SU-DHL-6 (cell line): ENCODE results near the gene PFDN1.

Source experiments
- H2AFZ ChIP-seq: fragments of 200-600 bp; sonication (generic); 2 replicates; pipeline ENCODE4 v1.6.1; 2014; ENCODE audit warnings: low read depth, mild to moderate bottlenecking, moderate library complexity, mixed read lengths, antibody characterized with exemption, low read length; ENCODE audit not compliant: severe bottlenecking
- H3F3A ChIP-seq: fragments of 200-600 bp; shearing (Covaris generic); 2 replicates; pipeline ENCODE4 v1.6.0; 2016; ENCODE audit warnings: antibody characterized with exemption, mild to moderate bottlenecking; ENCODE audit not compliant: insufficient read depth
- H3K27ac ChIP-seq: fragments of 200-600 bp; sonication (generic); 2 replicates; pipeline ENCODE4 v1.5.1; 2016; ENCODE audit warnings: low read depth, mild to moderate bottlenecking, low read length, moderate library complexity, mixed read lengths
- H3K27me3 ChIP-seq: fragments of 200-600 bp; sonication (generic), shearing (Covaris generic); 2 replicates; pipeline ENCODE4 v1.6.0; 2014; ENCODE audit warnings: mild to moderate bottlenecking, low read length
- H3K36me3 ChIP-seq: fragments of 200-600 bp; sonication (generic); 2 replicates; pipeline ENCODE4 v1.6.1; 2014; ENCODE audit warnings: mild to moderate bottlenecking, low read length, mixed read lengths
- H3K4me2 ChIP-seq: fragments of 300-600, 200-600 bp; shearing (Covaris generic), sonication (generic); 2 replicates; pipeline ENCODE4 v1.6.0; 2014; ENCODE audit warnings: low read length, low read depth, mild to moderate bottlenecking; ENCODE audit not compliant: poor library complexity, severe bottlenecking
- H3K4me3 ChIP-seq: fragments of 200-600 bp; sonication (generic); 2 replicates; pipeline ENCODE4 v1.5.1; 2014; ENCODE audit warnings: antibody characterized with exemption, low read length, mild to moderate bottlenecking, mixed read lengths; ENCODE audit not compliant: insufficient read depth, poor library complexity, severe bottlenecking
- H3K79me2 ChIP-seq: fragments of 200-600 bp; sonication (generic); 2 replicates; pipeline ENCODE4 v1.6.1; 2014; ENCODE audit warnings: mild to moderate bottlenecking, low read length, moderate library complexity; ENCODE audit not compliant: insufficient read depth
- H3K9ac ChIP-seq: fragments of 200-600 bp; sonication (generic); 2 replicates; pipeline ENCODE4 v1.7.0; 2014; ENCODE audit warnings: mild to moderate bottlenecking, low read length
- H3K9me2 ChIP-seq: fragments of 200-600 bp; sonication (generic); replicated peaks from 2 replicates; pipeline ENCODE4 v1.6.1; 2014; ENCODE audit warnings: low read length; ENCODE audit not compliant: insufficient read depth
- H3K9me3 ChIP-seq: fragments of 200-600 bp; sonication (generic); 2 replicates; pipeline ENCODE4 v1.6.1; 2014; ENCODE audit warnings: low read length, mixed read lengths; ENCODE audit not compliant: insufficient read depth
- H4K20me1 ChIP-seq: fragments of 200-600 bp; sonication (generic); 2 replicates; pipeline ENCODE4 v1.6.1; 2014; ENCODE audit warnings: low read depth, mild to moderate bottlenecking, antibody characterized with exemption, low read length, moderate library complexity, mixed read lengths
- EZH2phosphoT487 ChIP-seq: fragments of 200-600 bp; sonication (generic), shearing (Covaris generic); conservative IDR thresholded peaks from 2 replicates; pipeline ENCODE4 v1.6.1; 2018; ENCODE audit warnings: mild to moderate bottlenecking, antibody characterized with exemption, low read length, moderate library complexity, mixed read lengths
- TF ChIP-seq, protein P1 (sequence below): fragments of 200-600 bp; sonication (generic); IDR thresholded peaks from one replicate; pipeline ENCODE4 v1.5.1; 2017; ENCODE audit warnings: antibody characterized with exemption, mild to moderate bottlenecking, low read length, moderate library complexity; ENCODE audit not compliant: insufficient read depth, poor library complexity, severe bottlenecking

The PFDN1 gene

DNA sequence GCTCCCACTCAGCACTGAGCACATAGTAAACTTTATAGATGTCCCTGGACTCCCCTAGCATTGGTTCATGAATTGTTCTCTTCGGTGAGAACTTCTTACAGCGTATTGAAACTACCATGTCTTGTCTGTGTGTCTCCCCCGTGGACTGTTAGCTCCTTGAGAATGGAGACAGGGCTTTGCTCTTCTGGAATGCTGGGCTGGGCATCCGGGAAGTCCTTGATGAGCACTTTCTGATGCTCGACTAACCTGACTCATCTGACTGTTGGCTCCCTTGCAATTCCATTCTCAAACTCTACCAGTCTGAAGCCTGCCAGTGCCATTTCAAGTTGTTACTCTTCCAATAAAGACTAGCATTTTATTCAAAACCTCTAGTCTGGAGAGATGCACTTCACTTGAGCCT is 15.0 kb upstream of the PFDN1 start:
- no peaks in the 10 kb centered on the region for H3K9me3 ChIP-seq
- H3K27me3 ChIP-seq, result no peaks in the 10 kb centered on the region
- H3K4me2 ChIP-seq, result no peak overlapping the region
- H3K9me2 ChIP-seq, result no peaks in the 10 kb centered on the region
- no peaks in the 10 kb centered on the region for H3K79me2 ChIP-seq
- no peaks in the 10 kb centered on the region for H3K36me3 ChIP-seq
- no peak overlapping the region for H3K27ac ChIP-seq
- H2AFZ ChIP-seq, result no peak overlapping the region
- TF ChIP-seq EZH2phosphoT487, result no peak
- TF ChIP-seq, protein P1, sequence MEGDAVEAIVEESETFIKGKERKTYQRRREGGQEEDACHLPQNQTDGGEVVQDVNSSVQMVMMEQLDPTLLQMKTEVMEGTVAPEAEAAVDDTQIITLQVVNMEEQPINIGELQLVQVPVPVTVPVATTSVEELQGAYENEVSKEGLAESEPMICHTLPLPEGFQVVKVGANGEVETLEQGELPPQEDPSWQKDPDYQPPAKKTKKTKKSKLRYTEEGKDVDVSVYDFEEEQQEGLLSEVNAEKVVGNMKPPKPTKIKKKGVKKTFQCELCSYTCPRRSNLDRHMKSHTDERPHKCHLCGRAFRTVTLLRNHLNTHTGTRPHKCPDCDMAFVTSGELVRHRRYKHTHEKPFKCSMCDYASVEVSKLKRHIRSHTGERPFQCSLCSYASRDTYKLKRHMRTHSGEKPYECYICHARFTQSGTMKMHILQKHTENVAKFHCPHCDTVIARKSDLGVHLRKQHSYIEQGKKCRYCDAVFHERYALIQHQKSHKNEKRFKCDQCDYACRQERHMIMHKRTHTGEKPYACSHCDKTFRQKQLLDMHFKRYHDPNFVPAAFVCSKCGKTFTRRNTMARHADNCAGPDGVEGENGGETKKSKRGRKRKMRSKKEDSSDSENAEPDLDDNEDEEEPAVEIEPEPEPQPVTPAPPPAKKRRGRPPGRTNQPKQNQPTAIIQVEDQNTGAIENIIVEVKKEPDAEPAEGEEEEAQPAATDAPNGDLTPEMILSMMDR, result no peak
- no peaks in the 10 kb centered on the region for H4K20me1 ChIP-seq
- H3K9ac ChIP-seq, result no peak overlapping the region
- no peaks in the 10 kb centered on the region for H3F3A ChIP-seq
- no peak overlapping the region for H3K4me3 ChIP-seq

DNA sequence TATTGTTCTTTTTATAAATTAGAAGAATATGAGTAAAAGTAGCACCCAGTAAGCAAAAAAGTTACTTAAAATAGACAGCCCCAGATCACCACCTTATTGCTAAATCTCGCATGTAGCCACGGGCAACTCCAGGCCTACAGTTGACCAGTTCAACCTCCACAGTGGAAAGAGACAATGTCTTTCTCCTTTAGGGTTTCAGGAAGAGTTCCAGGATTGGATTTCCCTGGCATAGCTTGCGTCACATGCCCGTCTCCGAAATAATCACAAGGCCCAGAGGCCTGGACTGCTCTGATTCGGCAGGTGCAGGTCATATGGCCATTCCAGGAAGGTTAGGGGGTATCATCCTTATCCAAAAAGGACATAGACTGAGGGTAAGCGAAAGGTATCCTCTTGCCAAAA is 9.9 kb upstream of the PFDN1 start:
- no peak overlapping the region for H2AFZ ChIP-seq
- no peaks in the 10 kb centered on the region for H3K79me2 ChIP-seq
- H3K9ac ChIP-seq, result no peak overlapping the region
- no peak overlapping the region for H3K4me3 ChIP-seq
- TF ChIP-seq EZH2phosphoT487, result no peak
- TF ChIP-seq, protein P1, result no peak
- no peaks in the 10 kb centered on the region for H3F3A ChIP-seq
- no peaks in the 10 kb centered on the region for H3K9me2 ChIP-seq
- no peak overlapping the region for H3K4me2 ChIP-seq
- H3K27me3 ChIP-seq, result no peaks in the 10 kb centered on the region
- no peaks in the 10 kb centered on the region for H3K36me3 ChIP-seq
- no peak overlapping the region for H3K27ac ChIP-seq
- H4K20me1 ChIP-seq, result no peaks in the 10 kb centered on the region
- H3K9me3 ChIP-seq, result no peaks in the 10 kb centered on the region

DNA sequence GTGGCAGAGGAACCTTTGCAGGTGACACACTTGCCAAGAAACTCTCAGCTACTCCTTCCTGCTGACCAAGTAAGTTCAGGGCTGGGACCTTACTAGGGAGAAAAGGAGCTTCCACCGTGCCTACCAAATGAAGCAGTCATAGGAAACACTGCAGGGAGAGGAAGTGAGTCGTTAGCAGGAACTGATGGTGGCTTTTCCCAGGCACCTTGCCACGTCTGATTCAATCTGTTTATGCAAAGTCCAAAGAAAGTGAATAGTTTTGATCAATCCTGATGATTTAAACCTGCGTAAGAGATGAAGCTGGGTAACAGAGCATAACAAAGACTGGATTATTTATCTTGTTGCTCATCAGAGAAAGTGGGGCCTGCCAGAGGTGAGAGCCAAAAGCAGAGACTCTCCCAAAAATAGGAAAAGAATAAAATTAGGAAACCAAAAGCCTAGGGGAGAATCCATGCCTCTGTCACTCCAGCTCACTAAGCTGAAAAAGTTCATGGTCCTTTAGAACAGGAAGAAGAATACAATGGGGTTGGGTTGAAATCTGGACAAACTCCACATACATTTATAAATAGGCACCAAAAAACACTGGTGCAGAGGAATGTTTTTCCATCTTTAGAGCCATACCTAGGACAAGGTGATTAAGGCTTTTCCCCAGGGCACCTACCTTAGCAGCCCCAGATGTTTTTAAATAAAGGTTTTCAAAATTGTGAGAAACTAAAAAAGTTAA is 9.3 kb upstream of the PFDN1 start:
- TF ChIP-seq EZH2phosphoT487, result no peak
- TF ChIP-seq, protein P1, result no peak
- Histone ChIP-seq H3K27me3 (no peaks in the 10 kb centered on the region), H3K4me2 (no peak overlapping the region), H3K9ac (no peak overlapping the region), H2AFZ (no peak overlapping the region), H3K36me3 (no peaks in the 10 kb centered on the region), H4K20me1 (no peaks in the 10 kb centered on the region), H3K4me3 (no peak overlapping the region), H3K9me3 (no peaks in the 10 kb centered on the region), H3F3A (no peaks in the 10 kb centered on the region), H3K27ac (no peak overlapping the region), H3K9me2 (no peaks in the 10 kb centered on the region), H3K79me2 (no peaks in the 10 kb centered on the region)
